A673 (cell line): Measurements from ENCODE around the gene EPS15.

Experiments
- EZH2 ChIP-seq: fragments of 200-600 bp; sonication (generic); IDR thresholded peaks from 2 replicates; pipeline ENCODE4 v1.6.1; 2017; ENCODE audit warnings: borderline replicate concordance, low read depth, mild to moderate bottlenecking, mixed read lengths, antibody characterized with exemption, low read length; ENCODE audit not compliant: poor library complexity, severe bottlenecking
- TF ChIP-seq, protein P1 (sequence below): fragments of 300-800, 200-600 bp; sonication (generic); conservative IDR thresholded peaks from 2 replicates; pipeline ENCODE4 v1.5.1; 2017; ENCODE audit warnings: low read depth, mild to moderate bottlenecking, antibody characterized with exemption, low read length, moderate library complexity, mixed read lengths

DNA sequence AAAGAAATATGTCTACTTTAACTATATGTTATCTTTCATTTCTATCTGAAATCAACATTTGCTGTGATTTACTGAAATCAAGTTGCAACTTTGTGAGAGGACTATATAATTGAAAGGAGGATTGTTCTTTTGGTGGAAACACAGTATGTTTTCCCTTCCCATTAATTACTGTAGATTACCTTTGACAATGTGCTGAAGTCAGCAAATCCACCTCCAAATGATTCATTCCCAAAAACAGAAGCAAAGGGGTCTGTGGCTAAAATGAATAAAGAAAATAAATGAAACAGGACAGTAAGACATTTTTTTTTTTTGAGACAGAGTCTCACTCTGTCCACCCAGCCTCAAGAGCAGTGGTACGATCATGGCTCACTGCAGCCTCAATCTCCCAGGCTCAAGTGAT lies 153.3 kb downstream of the EPS15 start:
- TF ChIP-seq, protein P1, sequence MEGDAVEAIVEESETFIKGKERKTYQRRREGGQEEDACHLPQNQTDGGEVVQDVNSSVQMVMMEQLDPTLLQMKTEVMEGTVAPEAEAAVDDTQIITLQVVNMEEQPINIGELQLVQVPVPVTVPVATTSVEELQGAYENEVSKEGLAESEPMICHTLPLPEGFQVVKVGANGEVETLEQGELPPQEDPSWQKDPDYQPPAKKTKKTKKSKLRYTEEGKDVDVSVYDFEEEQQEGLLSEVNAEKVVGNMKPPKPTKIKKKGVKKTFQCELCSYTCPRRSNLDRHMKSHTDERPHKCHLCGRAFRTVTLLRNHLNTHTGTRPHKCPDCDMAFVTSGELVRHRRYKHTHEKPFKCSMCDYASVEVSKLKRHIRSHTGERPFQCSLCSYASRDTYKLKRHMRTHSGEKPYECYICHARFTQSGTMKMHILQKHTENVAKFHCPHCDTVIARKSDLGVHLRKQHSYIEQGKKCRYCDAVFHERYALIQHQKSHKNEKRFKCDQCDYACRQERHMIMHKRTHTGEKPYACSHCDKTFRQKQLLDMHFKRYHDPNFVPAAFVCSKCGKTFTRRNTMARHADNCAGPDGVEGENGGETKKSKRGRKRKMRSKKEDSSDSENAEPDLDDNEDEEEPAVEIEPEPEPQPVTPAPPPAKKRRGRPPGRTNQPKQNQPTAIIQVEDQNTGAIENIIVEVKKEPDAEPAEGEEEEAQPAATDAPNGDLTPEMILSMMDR: no peak
- no peak for TF ChIP-seq EZH2
